ENCODE data around the gene CACNB1.

CACNB1 gene

DNA sequence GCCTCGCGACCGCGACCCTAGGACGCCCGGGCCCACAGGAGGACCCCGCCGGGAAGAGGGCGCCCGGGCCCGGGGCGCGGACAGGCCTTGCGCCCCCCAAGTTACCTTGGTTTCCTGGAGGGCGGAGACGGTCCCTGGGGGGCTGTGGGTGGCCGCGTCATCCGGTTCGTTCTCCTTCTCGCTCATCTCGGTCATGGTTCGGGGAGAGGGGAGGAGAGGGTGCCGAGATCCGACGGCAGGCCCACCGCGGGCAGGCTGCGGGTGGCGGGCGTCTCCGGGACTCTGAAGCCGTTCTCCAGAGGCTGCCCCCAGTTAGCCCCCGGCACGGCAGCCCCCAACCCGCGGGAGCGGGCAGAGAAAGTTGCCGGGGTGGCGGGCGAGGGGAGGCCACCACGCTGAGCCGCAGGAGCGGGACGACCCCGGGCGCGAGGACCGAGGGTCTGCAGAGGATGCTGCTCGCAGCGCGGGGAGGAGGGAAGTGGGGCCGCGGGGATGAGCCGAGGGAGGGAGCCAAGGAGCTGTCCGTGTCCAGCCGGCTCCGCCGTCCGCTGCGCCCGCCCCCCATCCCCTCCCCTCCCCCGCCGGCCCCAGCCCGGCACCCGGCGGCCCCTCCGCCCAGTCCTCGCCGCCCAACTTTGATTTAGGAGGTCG lies 28.0 kb upstream of the CACNB1 start, which contains the start of gene STAC2:
STAC2 (minus strand) TSS at position 638 of the 651 bp plus-strand sequence; CDS start at position 195, 443 bp downstream.
- no peak for DNase-seq

DNA sequence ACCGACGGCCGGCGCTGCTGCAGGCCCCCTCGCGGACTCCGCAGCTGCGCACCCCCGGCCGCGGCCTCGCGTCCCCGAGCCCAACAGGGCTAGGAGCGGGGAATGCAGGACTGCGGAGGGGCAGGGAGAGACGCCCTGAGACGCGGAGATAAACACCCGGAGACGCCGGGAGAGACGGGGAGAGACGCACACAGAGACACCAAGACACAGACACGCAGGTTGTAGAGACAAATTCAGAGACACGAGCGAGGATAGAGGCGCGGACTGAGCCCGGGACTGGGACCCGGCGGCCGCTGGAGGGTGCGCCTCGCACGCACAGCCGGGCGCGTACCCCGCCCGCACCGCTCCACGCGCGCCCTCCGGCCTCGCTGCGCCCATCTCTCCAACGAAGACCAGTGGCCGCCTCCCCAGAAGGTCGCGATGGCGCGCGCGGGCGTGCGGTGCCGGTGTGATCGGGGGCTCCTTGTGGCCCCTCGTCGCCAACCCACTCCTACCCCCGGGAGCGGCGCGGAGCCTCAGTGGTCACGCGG lies 27.4 kb upstream of the CACNB1 start:
- no peak for DNase-seq

DNA sequence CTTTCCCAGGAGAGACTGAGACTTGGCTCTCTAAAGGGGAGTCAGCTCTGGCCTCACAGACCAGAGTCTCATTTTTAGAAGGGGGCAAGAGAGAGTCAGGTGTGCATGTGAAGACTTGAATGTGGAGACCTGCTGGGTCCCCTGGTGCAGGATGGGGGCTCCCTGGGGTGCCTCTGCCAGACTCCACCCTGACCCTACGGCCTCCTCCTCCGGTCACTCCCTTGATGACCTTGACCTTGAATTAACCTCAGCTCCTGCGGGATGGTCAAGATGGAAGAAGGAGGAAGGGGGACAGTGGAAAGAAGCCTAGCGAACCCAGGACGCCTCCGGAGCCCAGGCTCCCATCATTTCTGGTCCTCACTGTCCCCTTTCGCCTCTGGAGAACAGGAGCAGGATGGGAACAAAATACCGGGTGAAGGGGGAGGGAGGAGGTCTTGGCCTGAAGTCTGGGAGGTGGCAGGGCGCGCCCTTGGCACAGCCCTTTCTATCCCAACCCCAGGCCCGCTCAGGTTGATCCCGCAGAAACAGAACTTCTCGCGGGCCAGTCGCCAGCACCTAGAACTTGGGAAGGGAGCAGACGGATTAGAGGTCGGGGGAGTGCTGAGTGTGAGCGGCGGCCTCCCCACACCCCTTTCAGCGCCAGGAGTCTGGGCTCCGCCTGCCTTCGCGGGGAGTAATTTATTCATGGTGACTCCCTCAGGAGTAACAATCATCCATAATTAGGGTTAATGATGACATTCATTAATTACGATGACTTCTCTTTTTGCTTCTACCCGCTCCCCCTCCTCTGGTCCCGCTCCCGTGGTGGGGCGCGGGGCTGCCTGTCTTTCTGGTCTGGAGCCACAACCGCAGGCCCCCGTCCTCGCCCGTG lies 26.7 kb upstream of the CACNB1 start:
- DNase-seq: no peak

DNA sequence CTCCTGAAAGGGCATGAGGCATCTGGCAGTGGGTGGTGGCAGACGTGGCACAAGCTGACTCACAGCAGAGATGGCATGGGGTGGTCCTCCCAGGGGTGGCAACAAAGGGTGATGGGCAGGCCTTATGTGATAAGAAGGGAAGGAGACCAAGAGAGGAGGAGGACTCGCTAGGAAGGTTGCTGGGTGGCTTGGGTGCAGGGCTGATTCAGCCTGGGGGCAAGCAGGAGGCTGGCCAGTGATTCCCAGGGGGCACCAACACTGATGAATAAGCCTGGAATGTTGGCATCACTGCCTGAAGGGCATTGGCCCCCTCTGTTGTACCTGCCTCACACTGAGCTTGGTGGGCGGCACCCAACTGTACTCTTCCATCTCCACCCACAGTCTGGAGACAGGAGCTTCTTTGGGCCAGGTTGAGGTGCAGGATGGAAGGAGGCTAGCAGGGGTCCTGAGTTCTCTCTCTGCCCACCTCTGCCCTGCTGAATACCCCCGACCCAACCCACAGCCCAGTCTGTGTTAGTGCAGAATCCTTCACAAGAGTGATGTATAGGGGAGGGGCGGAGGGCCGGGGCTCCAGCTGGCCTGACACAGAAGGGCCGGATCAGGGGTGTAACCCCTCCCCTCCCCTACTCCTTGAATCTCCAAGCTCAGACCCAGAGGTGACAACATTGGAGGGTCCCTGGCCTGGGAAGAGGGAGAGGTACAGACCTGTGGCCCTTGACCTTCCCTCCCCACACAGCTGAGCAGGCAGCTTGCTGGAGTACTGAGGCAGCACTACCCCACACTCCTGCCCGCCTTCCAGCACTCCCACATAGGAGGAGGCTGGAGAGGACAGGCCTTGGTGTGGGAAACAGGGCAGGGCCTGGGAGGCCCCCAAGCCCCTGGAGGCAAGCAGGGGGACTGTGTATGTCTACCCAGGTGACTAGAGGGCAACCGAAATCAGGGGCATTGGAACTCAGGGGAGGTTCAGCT lies 25.7 kb upstream of the CACNB1 start:
- no peak for DNase-seq

DNA sequence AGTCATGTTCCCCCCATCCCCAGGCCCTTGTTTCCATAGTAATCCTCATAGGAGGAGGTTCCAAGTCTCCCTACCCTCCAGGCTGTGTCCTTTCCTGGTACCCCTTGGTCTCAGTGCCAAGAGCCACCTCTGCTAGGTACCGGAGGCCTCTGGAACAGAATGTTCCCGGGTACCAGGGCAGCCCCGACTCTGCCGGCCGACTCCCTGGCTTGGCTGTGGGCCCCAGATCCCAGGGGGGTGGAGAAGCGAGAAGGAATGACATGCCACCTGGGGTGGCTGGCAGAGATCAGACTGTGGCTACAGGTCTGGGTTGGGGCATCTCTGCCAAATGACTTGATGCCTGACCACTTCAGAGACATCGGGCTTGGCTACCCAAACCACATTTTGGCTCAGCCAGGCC lies 24.7 kb upstream of the CACNB1 start:
- no peak for DNase-seq

DNA sequence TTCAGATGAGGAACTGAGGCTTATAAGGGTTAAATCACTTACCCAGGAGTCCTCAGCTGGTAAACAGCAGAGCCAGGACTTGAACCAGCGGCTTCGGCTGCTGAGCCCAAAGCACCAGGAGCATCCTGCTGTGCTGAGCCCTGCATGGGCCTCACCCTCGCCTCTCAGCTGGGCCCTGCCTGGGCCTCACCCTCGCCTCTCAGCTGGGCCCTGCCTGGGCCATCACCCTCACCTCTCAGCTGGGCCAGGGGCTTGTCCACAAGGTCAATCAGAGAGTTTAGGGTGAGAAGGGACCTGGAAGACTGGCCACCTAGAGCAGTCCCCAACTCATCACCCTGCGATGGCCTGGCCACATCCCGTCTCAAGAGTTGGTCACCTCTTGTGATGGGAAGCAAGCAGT lies 24.1 kb upstream of the CACNB1 start:
- DNase-seq: no peak

DNA sequence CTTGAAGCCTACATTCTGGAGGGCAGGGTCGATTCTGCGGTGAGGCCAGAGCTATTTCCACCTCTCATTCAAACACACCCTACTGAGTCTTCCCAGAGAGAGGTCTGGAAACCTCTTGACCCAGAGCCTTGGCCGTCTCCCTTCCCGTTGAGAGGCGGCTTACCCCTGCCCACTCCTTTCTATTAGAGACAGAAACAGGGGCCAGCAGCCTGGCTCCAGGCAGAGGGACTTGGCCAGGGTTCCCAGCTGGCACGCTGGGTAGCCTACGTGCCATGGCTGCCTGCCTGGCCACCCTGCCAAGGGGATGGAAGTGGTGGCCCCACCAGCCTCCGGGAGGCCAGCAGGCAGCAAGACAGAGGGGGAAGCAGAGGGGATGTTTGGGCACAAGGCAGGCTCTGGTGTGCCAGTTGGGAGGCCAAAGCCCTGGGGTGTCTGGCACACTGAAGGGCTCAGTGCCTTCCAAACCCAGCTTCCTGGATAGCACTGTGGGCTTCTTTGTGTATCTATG lies 22.2 kb upstream of the CACNB1 start:
- DNase-seq: no peak

DNA sequence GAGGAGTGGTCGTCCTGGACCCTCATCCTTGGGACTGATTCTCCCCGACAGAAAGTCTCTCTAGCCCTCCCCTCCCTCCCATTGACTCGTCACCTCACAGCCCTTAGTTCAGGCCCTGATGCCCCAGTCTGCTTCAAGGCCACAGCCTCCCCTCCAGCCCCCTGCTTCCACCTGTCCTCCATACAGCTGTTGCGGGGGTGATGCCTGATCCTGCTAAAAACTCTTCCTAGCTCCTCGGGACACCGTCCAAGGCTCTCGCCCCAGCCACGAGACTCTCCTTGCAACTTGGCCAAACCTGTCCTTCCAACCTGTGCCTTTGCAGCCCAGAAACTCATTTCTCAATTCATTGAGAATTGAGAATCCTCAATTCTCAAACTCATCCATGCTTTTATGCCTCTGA lies 21.4 kb upstream of the CACNB1 start:
- no peak for DNase-seq

DNA sequence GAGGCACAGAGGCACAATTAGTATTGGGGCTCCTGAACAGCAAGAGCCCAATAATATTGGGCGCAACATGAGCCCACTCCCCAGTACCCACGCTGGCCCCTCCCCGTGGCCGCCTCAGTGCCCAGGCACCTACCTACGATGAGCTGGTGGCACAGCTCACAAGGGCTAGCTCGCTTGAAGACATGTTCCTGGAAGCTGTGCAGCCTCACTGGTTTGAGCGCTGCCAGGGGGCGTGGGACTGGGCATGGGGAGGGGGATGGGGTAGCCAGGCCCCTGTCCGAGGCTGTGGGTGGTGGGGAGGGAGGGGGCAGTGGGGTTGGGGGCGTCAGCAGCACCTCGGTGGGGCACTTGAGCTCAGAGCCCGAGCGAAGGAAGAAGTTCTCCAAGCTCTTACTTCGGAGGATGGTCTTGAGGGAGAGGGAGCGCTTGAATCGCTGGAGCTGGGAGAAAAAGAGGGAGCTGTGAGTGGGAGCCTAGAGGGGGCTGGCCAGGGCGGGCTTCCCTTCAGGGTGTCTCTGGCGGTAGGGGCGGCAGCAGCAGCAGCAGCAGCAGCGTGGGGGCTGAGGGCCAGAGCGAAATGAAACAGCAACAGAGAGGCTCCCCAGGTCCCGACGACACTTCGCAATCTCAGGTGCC lies 20.4 kb upstream of the CACNB1 start:
- no peak for DNase-seq

DNA sequence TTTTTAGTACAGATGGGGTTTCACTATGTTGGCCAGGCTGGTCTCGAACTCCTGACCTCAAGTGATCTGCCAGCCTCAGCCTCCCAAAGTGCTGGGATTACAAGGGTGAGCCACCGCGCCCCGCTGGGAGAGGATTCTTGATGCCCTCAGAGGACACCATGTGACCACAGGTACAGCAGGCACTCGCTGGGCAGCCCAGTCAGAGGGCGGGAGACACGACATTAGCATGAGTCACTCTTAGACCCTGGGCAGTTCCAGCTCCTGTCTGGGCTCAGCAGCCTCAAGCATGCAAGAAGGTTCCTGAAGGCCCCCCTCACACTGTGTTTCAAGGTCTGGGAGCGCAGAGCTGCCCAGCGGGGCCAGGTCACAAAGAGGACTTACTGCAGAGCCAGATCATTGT lies 16.4 kb upstream of the CACNB1 start:
- no peak for DNase-seq

DNA sequence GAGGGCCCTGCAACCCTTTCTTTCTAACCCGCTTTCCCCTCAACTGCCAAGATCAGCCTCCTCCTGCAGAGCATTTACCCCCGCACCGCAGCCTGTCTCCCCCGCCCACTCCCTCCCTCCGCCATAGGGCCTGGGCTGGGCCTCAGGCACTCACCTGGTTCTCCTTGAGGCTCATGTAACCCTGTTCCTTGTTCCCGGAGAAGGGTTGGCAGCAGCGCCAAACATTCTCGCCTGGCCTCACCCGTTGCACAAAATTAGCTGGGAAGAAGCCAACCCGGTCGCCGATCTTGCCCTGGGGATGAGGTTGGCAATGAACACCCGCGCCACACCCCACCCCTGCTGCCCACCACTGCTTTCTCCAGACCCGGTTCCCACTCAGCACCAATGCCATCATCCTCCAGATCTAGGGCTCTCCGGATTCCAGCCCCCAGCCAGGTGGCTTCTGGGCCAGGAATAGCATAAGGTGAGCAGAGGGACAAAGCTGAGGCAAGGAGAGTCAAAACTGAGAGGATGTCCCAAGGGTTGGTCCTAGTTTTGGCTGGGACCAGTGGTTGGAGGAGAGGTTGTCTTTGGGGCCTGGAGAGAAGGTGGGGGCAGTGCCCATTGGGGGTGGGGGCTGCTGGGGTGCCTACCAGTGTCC lies 15.5 kb upstream of the CACNB1 start:
- no peak for DNase-seq

DNA sequence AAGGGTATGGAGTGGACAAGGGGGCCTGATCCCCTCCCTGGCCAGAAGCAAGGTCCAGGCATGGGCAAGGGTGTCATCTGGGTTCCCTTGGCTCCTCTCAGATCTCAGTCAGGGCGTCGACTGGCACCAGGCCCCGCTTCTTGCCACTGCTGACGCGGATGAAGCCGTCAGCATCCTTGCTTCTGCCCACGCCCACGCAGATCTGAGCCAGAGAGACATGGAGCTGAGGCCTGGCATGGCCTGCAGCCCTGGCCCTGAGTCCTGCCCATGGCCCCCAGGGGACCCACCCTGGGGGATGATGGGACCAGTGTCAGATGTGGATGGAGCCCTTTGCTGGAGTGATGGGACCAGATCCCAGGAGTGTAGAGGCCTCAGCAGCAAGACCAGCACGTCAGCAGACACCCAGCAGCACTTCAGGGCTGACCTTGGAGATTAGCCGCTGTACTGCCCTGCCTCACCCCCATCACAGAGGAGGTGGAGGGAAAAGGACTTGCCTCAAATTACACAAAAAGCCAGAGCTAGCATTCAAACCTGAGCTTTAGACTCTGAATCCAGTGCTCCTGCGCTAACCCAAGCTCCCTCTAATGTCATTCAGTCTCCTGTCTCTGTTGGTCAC lies 14.8 kb upstream of the CACNB1 start:
- no peak for DNase-seq

DNA sequence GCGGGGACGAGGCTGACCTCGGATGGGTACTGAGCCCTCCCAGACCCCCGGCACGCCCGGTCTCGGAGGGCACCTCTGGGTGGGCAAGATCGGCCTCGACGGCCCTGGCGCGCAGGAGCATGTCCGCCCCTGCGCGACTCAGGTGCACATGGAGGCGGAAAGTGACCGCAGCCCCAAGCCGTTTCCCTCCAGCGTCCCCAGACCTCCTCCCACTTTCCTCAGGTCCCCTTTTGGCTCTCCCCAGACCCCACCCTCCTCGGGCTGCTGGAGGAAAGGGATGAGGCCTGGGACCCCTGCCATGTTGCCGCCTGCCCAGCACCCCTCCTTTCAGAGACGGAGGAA lies 12.6 kb upstream of the CACNB1 start:
- no peak for DNase-seq

DNA sequence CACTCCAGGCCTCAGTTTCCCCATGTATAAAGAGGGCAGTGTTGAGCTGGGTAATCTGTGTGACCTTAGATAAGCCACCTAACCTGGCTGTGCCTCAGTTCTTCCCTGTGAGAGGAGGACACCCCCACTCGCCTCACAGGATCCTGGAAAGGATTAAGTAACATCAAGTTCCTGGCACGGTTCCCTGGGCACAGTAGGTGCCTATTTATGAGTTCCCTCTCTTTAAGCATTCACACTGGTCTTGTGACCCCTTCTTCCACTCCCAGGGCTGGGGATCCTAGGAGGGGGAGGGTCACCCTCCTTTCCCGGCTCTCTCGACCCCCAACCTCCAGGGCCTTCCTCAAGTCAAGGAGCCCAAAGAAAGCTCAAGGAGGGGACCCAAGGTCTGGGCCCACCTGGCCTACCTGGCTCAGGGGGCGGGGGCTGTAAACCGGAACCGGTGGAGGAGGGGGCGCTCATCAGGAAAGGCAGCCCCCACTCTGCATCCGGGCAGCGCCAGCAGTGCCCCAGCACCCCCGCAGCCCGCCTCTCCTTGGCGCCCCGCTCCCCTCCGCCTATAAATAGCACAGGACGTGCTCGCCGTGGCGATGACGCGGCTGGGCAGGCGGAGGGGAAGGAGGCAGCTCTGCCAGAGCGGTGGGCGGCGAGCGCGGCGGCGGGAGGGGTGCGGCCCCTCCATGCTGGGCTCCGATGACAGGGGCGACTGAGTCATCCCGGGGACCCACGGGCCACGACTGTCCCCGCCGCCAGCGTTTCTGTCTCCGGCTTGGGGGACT lies 12.0 kb upstream of the CACNB1 start:
- DNase-seq: peak; percentile 79

DNA sequence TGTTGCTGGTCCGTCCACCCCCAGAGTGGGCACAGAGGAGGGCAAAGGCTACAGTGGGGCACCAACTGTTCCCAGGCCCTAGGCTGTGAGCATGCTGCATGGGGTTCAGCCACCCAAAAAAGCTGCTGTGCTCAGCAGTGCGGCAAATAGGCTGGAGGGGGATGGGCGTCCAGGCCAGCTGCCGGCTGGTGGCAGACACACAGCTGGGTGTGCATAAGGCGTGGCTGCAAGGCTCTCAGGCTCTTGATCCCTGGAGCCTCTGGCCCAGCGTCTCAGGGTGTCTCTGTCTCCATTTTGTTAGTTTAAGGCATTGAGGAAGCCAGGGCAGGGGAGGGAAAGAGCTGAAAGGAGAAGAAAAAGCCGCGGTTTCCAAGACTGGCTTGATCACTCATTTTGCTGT lies 11.4 kb upstream of the CACNB1 start:
- no peak for DNase-seq

DNA sequence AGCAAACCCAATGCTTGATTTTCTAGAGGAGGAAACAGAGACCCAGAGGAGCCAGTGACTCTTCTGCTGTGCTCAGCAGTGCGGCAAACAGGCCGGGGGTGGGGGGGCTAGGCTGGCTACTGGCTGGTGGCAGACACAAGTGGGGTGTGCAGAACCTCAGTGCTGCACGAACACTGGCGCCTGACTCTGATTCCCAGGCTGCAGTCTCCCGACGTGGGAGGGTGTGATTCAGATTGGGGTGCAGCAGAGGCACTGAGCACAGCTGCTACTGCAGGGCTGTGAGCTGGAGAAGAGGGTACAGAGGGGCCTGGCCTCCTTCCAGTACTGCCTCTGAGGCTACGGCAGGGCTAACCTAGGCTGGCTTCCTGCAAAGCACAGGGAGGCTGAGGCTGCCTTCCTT lies 10.7 kb upstream of the CACNB1 start:
- DNase-seq: no peak

DNA sequence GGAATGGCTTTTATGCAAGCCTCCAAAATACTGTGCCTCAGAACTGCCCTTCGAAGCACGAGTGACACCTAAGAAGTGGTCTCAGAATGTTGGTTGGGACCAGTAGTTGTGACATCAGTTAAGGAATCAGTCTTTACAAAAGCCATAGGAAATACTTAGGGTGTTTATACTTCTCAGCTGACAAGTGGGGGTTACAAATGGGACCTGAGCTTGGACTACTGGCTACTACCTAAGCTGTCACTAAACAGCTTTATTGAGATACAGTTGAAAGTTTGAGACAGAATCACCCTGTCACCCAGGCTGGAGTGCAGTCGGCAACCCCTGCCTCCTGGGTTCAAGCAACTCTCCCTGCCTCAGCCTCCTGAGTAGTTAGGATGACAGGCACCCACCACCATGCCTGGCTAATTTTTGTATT lies 7.7 kb upstream of the CACNB1 start:
- no peak for DNase-seq

DNA sequence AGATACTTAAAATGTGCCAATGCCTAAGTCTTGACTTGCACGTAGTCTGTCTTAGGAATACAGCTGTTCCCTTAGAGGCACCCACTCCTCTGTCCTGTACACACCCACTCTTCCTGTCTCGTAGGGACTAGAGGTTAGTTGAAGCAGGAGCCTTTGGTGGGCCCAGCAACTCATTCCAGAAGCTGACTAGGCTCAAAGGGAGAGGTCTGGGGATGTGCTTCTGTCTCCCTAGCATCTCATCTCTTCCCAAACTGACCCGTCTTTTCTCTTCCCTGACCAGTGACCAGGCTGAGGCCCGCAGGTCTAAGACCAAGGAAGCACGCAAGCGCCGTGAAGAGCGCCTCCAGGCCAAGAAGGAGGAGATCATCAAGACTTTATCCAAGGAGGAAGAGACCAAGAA lies 6.8 kb upstream of the CACNB1 start:
- DNase-seq: no peak

DNA sequence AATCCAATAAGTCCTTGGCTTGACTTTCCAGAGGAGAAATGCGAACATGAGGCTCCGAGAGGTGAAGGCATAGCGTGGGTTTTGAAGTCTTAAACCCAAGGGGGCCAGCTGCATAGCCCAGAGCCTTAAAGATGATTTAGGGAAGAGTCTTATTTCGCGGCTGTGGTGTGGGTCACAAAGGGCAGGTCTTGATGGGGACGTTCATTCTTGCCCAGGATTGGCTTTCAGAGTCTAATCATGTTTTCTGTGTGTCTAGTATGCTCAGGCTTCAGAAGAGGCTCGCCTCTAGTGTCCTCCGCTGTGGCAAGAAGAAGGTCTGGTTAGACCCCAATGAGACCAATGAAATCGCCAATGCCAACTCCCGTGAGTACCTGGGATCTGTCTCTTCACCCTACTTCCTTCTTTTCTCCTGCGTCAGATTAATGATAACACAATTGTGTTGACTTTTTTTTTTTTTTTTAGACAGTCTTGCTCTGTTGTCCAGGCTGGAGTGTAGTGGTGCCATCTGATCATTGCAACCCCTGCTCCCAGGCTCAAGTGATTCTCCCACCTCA lies 3.6 kb upstream of the CACNB1 start:
- DNase-seq: no peak
